Panc1 (cell line): Measurements from ENCODE around the gene MICALL2. TPM values are rescaled to one million over a fixed set of nuclear protein-coding genes. Genes with fewer than 3 reads are reported as not detected.

Experiments used
- ATAC-seq: fragments of 200-7000 bp; cut with Tn5 transposase; 2 replicates; pipeline ENCODE4 v1.9.1; 2020; ENCODE audit warnings: mild to moderate bottlenecking, moderate library complexity
- BruUV-seq: library from RNA; stranded (reverse); fragments of 400-500 nt; replicated peaks from 2 replicates; lab custom pipeline; 2021; lab: Mats Ljungman, UMichigan
- CTCF ChIA-PET: fragments of 300-600 bp; sonication (Branson Sonifier 250); formaldehyde crosslinking; loops from one replicate; lab custom pipeline; 2022; ENCODE audit warnings: antibody characterized with exemption; lab: Charles Lee
- POLR2A ChIA-PET: fragments of 300-600 bp; sonication (Branson Sonifier 250); formaldehyde crosslinking; loops from one replicate; lab custom pipeline; 2022; ENCODE audit warnings: antibody characterized with exemption; lab: Charles Lee
- DNase-seq: peaks from one replicate; pipeline ENCODE4 v3.0.0-alpha.2; 2010; ENCODE audit warnings: low read depth, low spot score
- H3K27ac ChIP-seq: 2 replicates; pipeline ENCODE4 v1.5.1; 2011; ENCODE audit warnings: mild to moderate bottlenecking, low read length, inconsistent platforms
- H3K27me3 ChIP-seq: fragments of 200-500 bp; sonication (Bioruptor generic); 2 replicates; pipeline ENCODE4 v1.6.0; 2014; ENCODE audit warnings: low read length, inconsistent platforms; ENCODE audit not compliant: control insufficient read depth, insufficient read depth
- H3K36me3 ChIP-seq: fragments of 200-500 bp; sonication (Bioruptor generic); 2 replicates; pipeline ENCODE4 v1.5.1; 2014; ENCODE audit warnings: inconsistent platforms, mild to moderate bottlenecking, low read length, moderate library complexity; ENCODE audit not compliant: control insufficient read depth, insufficient read depth
- H3K4me1 ChIP-seq: 2 replicates; pipeline ENCODE4 v1.5.1; 2011; ENCODE audit warnings: inconsistent platforms, mild to moderate bottlenecking, low read length, moderate library complexity; ENCODE audit not compliant: control insufficient read depth, insufficient read depth
- H3K4me3 ChIP-seq, 2 experiments: 2 replicates each; pipeline ENCODE4 v1.5.1; 2011 to 2012; ENCODE audit warnings: low read depth in 2 of 2, low read length in 2 of 2, mild to moderate bottlenecking in 2 of 2, inconsistent platforms in 1 of 2, moderate library complexity in 1 of 2
- H3K9me3 ChIP-seq: fragments of 200-500 bp; sonication (Bioruptor generic); 2 replicates; pipeline ENCODE4 v1.5.1; 2014; ENCODE audit warnings: low read depth, mild to moderate bottlenecking, inconsistent platforms, low read length, moderate library complexity; ENCODE audit not compliant: control insufficient read depth, insufficient read depth
- POLR2AphosphoS5 ChIP-seq: IDR thresholded peaks from 2 replicates; pipeline ENCODE4 v1.6.1; 2012; ENCODE audit warnings: mild to moderate bottlenecking, low read depth, low read length, moderate library complexity
- SIN3A ChIP-seq: IDR thresholded peaks from 2 replicates; pipeline ENCODE4 v1.6.1; 2012; ENCODE audit warnings: low read depth, mild to moderate bottlenecking, low read length, moderate library complexity, borderline replicate concordance; ENCODE audit not compliant: insufficient read depth
- TCF7L2 ChIP-seq: IDR thresholded peaks from 2 replicates; pipeline ENCODE4 v1.6.1; 2011; ENCODE audit warnings: mild to moderate bottlenecking, low read depth, low read length, inconsistent platforms
- in situ Hi-C: cut with HindIII; loops from 2 replicates; pipeline ENCODE4 v1.10.0; 2016; ENCODE audit warnings: low sequenced_read_pairs, low pct_unique_long_range_greater_than_20kb
- intact Hi-C: fragments of 100-400 bp; cut with micrococcal nuclease; formaldehyde crosslinking; loops from one replicate; pipeline ENCODE4 v1.10.0; 2022; ENCODE audit not compliant: unreplicated experiment
- total RNA-seq: library from RNA; stranded (reverse); gene quantifications from one replicate; pipeline ENCODE4 v1.2.1, GENCODE V29; 2021; ENCODE audit not compliant: unreplicated experiment
- TF ChIP-seq, protein P1 (sequence below), 2 experiments: IDR thresholded peaks; 2 replicates each; pipeline ENCODE4 v1.6.1; 2011 to 2012; ENCODE audit warnings: low read depth in 2 of 2, control low read depth in 1 of 2, low read length in 1 of 2, mild to moderate bottlenecking in 1 of 2, moderate library complexity in 1 of 2; ENCODE audit not compliant: insufficient read depth in 1 of 2
- TF ChIP-seq, protein P2 (sequence below): fragments of 450-650 bp; IDR thresholded peaks from 2 replicates; pipeline ENCODE4 v1.5.1; 2017; ENCODE audit warnings: mild to moderate bottlenecking

MICALL2 gene
- total RNA-seq, 1 experiment from 2014 or later, result 144 TPM

DNA sequence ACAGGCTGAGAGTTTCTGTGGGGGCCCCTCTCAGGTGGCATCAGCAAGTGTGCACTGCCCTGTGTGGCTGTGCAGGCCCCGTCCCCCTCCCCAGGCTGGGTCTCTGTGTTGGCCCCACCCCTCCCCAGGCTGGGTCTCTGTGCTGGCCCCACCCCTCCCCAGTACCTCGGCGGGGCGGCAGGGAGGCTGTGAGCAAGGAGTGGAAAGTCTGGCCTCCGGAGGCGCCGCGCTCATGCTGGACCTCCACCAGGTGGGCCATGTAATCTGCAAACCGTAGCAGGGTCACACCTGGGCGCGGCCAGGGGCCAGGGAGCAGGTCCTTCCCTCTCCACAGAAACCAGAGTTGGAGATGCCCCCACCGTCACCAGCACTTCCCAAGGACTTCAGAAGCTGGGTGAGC lies 21.4 kb upstream of the MICALL2 start:
- no peaks in the 10 kb centered on the region for H3K9me3 ChIP-seq
- no TSS peak for BruUV-seq
- H3K4me3 ChIP-seq, result no peak overlapping the region
- no peak overlapping the region for H3K27ac ChIP-seq
- ChIA-PET POLR2A (no interaction called here), CTCF (no interaction called here)
- in situ Hi-C loops, result no loop called here
- ATAC-seq (no peak), DNase-seq (no peak)
- TF ChIP-seq POLR2AphosphoS5 (no peak), SIN3A (no peak), TCF7L2 (no peak)
- TF ChIP-seq, protein P1, sequence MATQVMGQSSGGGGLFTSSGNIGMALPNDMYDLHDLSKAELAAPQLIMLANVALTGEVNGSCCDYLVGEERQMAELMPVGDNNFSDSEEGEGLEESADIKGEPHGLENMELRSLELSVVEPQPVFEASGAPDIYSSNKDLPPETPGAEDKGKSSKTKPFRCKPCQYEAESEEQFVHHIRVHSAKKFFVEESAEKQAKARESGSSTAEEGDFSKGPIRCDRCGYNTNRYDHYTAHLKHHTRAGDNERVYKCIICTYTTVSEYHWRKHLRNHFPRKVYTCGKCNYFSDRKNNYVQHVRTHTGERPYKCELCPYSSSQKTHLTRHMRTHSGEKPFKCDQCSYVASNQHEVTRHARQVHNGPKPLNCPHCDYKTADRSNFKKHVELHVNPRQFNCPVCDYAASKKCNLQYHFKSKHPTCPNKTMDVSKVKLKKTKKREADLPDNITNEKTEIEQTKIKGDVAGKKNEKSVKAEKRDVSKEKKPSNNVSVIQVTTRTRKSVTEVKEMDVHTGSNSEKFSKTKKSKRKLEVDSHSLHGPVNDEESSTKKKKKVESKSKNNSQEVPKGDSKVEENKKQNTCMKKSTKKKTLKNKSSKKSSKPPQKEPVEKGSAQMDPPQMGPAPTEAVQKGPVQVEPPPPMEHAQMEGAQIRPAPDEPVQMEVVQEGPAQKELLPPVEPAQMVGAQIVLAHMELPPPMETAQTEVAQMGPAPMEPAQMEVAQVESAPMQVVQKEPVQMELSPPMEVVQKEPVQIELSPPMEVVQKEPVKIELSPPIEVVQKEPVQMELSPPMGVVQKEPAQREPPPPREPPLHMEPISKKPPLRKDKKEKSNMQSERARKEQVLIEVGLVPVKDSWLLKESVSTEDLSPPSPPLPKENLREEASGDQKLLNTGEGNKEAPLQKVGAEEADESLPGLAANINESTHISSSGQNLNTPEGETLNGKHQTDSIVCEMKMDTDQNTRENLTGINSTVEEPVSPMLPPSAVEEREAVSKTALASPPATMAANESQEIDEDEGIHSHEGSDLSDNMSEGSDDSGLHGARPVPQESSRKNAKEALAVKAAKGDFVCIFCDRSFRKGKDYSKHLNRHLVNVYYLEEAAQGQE (IDR thresholded peaks at IDR 0.05; ENCODE audit: insufficient read depth in 1 of 2, low read depth in 2 of 2, low read length in 1 of 2), result no peak
- TF ChIP-seq, protein P2, sequence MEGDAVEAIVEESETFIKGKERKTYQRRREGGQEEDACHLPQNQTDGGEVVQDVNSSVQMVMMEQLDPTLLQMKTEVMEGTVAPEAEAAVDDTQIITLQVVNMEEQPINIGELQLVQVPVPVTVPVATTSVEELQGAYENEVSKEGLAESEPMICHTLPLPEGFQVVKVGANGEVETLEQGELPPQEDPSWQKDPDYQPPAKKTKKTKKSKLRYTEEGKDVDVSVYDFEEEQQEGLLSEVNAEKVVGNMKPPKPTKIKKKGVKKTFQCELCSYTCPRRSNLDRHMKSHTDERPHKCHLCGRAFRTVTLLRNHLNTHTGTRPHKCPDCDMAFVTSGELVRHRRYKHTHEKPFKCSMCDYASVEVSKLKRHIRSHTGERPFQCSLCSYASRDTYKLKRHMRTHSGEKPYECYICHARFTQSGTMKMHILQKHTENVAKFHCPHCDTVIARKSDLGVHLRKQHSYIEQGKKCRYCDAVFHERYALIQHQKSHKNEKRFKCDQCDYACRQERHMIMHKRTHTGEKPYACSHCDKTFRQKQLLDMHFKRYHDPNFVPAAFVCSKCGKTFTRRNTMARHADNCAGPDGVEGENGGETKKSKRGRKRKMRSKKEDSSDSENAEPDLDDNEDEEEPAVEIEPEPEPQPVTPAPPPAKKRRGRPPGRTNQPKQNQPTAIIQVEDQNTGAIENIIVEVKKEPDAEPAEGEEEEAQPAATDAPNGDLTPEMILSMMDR, result no peak
- intact Hi-C loops, result no loop called here
- H3K36me3 ChIP-seq, result peaks cover 3% of the 10 kb centered on the region
- no peaks in the 10 kb centered on the region for H3K4me1 ChIP-seq
- H3K27me3 ChIP-seq, result no peaks in the 10 kb centered on the region

GRCh38 chr7:1479287-1479686 lies 20.0 kb upstream of the MICALL2 start:
- POLR2A ChIA-PET, result interaction anchor here (0.6 kb wide), 1 partner anchor 321 kb away, joined by 3 read pairs; no protein-coding TSS in a partner anchor
- no peaks in the 10 kb centered on the region for H3K4me1 ChIP-seq
- ATAC-seq (no peak), DNase-seq (no peak)
- TF ChIP-seq TCF7L2 (no peak), SIN3A (no peak), POLR2AphosphoS5 (no peak)
- TF ChIP-seq, protein P1 (IDR thresholded peaks at IDR 0.05; ENCODE audit: insufficient read depth in 1 of 2, low read depth in 2 of 2, low read length in 1 of 2), result no peak
- TF ChIP-seq, protein P2, result no peak
- H3K27me3 ChIP-seq, result no peaks in the 10 kb centered on the region
- H3K27ac ChIP-seq, result no peak overlapping the region
- H3K4me3 ChIP-seq, result no peak overlapping the region
- no TSS peak for BruUV-seq
- in situ Hi-C loops, result no loop called here
- no peaks in the 10 kb centered on the region for H3K9me3 ChIP-seq
- peaks cover 3% of the 10 kb centered on the region for H3K36me3 ChIP-seq
- CTCF ChIA-PET, result no interaction called here
- intact Hi-C loops, result no loop called here
